ENCODE results near the gene CCDC71. TPM values are rescaled to one million over a fixed set of nuclear protein-coding genes. Genes with fewer than 3 reads are reported as not detected.

CCDC71 gene
- total and polyA plus RNA-seq, 2 experiments from 2014 or later: 1.9 to 44.2 TPM

- TF ChIP-seq STAT1 (IDR thresholded peaks at IDR 0.05; ENCODE audit: unreplicated experiment): no peak
These were observed 4.2 kb downstream of the CCDC71 start (continued) for GRCh38 chr3:49161808-49162530.

DNA sequence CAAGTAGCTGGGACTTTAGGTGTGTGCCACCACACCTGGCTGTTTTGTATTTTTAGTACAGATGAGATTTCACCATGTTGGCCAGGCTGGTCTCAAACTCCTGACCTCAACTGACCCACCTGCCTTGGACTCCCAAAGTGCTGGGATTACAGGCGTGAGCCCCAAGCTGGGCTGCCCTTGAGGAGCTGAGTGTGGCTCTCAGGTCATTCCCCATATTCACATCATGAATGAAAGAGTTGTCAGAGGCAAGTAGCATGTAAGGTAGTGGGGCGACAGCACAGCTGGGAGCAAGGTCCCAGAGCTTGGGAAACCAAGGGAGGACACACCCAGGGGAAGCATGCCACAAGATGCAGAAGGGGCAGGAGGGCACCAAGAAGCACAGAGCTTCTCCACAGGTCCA is 4.9 kb downstream of the CCDC71 start:
- H4K20me1 ChIP-seq (replicated peaks; ENCODE audit: insufficient read depth): peaks cover 10% of the 10 kb centered on the region
- Mint-ChIP-seq H3K36me3 (ENCODE audit: low read depth) (peaks cover 26% of the 10 kb centered on the region), H3K27ac (no peak overlapping the region)

More for the DNA sequence above, 4.9 kb downstream of the CCDC71 start:
- Histone ChIP-seq H3K27ac (ENCODE audit: low read depth) (no peak overlapping the region), H2AFZ (no peak overlapping the region), H3K4me3 (no peak overlapping the region), H3K4me2 (no peak overlapping the region), H3K27me3 (ENCODE audit: insufficient read depth) (no peaks in the 10 kb centered on the region), H3K36me3 (ENCODE audit: insufficient read depth) (no peaks in the 10 kb centered on the region; the same call in 1 of the 2 replicates), H3K79me2 (replicated peaks; ENCODE audit: insufficient read depth) (peaks cover 18% of the 10 kb centered on the region), H3F3A (replicated peaks; ENCODE audit: low read depth) (peaks cover 11% of the 10 kb centered on the region), H3K9me2 (ENCODE audit: insufficient read depth) (no peaks in the 10 kb centered on the region), H3K4me1 (ENCODE audit: insufficient read depth) (peaks cover 9% of the 10 kb centered on the region)
- H3K27me3 Mint-ChIP-seq (ENCODE audit: insufficient read depth, low read depth, poor library complexity): peaks cover 4% of the 10 kb centered on the region
- peaks cover 9% of the 10 kb centered on the region for H3K4me1 Mint-ChIP-seq
- DNase-seq (ENCODE audit: low spot score): no peak
- ATAC-seq: no peak
- TF ChIP-seq, protein P1, sequence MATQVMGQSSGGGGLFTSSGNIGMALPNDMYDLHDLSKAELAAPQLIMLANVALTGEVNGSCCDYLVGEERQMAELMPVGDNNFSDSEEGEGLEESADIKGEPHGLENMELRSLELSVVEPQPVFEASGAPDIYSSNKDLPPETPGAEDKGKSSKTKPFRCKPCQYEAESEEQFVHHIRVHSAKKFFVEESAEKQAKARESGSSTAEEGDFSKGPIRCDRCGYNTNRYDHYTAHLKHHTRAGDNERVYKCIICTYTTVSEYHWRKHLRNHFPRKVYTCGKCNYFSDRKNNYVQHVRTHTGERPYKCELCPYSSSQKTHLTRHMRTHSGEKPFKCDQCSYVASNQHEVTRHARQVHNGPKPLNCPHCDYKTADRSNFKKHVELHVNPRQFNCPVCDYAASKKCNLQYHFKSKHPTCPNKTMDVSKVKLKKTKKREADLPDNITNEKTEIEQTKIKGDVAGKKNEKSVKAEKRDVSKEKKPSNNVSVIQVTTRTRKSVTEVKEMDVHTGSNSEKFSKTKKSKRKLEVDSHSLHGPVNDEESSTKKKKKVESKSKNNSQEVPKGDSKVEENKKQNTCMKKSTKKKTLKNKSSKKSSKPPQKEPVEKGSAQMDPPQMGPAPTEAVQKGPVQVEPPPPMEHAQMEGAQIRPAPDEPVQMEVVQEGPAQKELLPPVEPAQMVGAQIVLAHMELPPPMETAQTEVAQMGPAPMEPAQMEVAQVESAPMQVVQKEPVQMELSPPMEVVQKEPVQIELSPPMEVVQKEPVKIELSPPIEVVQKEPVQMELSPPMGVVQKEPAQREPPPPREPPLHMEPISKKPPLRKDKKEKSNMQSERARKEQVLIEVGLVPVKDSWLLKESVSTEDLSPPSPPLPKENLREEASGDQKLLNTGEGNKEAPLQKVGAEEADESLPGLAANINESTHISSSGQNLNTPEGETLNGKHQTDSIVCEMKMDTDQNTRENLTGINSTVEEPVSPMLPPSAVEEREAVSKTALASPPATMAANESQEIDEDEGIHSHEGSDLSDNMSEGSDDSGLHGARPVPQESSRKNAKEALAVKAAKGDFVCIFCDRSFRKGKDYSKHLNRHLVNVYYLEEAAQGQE (IDR thresholded peaks at IDR 0.05; ENCODE audit: unreplicated experiment): no peak
- no peak for TF ChIP-seq NANOG (IDR thresholded peaks at IDR 0.05; ENCODE audit: borderline replicate concordance)
- no peak for TF ChIP-seq ZNF331 (CRISPR knock-in tag; IDR thresholded peaks at IDR 0.05; ENCODE audit: low read depth)
- TF ChIP-seq EZH2phosphoT487 (IDR thresholded peaks at IDR 0.05; ENCODE audit: unreplicated experiment): no peak
- TF ChIP-seq, protein P2, sequence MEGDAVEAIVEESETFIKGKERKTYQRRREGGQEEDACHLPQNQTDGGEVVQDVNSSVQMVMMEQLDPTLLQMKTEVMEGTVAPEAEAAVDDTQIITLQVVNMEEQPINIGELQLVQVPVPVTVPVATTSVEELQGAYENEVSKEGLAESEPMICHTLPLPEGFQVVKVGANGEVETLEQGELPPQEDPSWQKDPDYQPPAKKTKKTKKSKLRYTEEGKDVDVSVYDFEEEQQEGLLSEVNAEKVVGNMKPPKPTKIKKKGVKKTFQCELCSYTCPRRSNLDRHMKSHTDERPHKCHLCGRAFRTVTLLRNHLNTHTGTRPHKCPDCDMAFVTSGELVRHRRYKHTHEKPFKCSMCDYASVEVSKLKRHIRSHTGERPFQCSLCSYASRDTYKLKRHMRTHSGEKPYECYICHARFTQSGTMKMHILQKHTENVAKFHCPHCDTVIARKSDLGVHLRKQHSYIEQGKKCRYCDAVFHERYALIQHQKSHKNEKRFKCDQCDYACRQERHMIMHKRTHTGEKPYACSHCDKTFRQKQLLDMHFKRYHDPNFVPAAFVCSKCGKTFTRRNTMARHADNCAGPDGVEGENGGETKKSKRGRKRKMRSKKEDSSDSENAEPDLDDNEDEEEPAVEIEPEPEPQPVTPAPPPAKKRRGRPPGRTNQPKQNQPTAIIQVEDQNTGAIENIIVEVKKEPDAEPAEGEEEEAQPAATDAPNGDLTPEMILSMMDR (conservative IDR thresholded peaks at IDR 0.05; ENCODE audit: low read depth in 2 of 2): no peak
- no peak for TF ChIP-seq EZH2 (IDR thresholded peaks at IDR 0.05; ENCODE audit: low read depth, unreplicated experiment)
- TF ChIP-seq JUNB (IDR thresholded peaks at IDR 0.05; ENCODE audit: unreplicated experiment): no peak
- TF ChIP-seq POLR2AphosphoS5 (IDR thresholded peaks at IDR 0.05; ENCODE audit: low read depth): no peak
- no peak for TF ChIP-seq ZNF114 (CRISPR knock-in tag; IDR thresholded peaks at IDR 0.05)
- TF ChIP-seq ETS1 (IDR thresholded peaks at IDR 0.05): no peak
- TF ChIP-seq CREB1 (CRISPR knock-in tag; IDR thresholded peaks at IDR 0.05; ENCODE audit: low read depth): no peak
- no peak for TF ChIP-seq STAT1 (IDR thresholded peaks at IDR 0.05; ENCODE audit: unreplicated experiment)
- TF ChIP-seq, protein P3, sequence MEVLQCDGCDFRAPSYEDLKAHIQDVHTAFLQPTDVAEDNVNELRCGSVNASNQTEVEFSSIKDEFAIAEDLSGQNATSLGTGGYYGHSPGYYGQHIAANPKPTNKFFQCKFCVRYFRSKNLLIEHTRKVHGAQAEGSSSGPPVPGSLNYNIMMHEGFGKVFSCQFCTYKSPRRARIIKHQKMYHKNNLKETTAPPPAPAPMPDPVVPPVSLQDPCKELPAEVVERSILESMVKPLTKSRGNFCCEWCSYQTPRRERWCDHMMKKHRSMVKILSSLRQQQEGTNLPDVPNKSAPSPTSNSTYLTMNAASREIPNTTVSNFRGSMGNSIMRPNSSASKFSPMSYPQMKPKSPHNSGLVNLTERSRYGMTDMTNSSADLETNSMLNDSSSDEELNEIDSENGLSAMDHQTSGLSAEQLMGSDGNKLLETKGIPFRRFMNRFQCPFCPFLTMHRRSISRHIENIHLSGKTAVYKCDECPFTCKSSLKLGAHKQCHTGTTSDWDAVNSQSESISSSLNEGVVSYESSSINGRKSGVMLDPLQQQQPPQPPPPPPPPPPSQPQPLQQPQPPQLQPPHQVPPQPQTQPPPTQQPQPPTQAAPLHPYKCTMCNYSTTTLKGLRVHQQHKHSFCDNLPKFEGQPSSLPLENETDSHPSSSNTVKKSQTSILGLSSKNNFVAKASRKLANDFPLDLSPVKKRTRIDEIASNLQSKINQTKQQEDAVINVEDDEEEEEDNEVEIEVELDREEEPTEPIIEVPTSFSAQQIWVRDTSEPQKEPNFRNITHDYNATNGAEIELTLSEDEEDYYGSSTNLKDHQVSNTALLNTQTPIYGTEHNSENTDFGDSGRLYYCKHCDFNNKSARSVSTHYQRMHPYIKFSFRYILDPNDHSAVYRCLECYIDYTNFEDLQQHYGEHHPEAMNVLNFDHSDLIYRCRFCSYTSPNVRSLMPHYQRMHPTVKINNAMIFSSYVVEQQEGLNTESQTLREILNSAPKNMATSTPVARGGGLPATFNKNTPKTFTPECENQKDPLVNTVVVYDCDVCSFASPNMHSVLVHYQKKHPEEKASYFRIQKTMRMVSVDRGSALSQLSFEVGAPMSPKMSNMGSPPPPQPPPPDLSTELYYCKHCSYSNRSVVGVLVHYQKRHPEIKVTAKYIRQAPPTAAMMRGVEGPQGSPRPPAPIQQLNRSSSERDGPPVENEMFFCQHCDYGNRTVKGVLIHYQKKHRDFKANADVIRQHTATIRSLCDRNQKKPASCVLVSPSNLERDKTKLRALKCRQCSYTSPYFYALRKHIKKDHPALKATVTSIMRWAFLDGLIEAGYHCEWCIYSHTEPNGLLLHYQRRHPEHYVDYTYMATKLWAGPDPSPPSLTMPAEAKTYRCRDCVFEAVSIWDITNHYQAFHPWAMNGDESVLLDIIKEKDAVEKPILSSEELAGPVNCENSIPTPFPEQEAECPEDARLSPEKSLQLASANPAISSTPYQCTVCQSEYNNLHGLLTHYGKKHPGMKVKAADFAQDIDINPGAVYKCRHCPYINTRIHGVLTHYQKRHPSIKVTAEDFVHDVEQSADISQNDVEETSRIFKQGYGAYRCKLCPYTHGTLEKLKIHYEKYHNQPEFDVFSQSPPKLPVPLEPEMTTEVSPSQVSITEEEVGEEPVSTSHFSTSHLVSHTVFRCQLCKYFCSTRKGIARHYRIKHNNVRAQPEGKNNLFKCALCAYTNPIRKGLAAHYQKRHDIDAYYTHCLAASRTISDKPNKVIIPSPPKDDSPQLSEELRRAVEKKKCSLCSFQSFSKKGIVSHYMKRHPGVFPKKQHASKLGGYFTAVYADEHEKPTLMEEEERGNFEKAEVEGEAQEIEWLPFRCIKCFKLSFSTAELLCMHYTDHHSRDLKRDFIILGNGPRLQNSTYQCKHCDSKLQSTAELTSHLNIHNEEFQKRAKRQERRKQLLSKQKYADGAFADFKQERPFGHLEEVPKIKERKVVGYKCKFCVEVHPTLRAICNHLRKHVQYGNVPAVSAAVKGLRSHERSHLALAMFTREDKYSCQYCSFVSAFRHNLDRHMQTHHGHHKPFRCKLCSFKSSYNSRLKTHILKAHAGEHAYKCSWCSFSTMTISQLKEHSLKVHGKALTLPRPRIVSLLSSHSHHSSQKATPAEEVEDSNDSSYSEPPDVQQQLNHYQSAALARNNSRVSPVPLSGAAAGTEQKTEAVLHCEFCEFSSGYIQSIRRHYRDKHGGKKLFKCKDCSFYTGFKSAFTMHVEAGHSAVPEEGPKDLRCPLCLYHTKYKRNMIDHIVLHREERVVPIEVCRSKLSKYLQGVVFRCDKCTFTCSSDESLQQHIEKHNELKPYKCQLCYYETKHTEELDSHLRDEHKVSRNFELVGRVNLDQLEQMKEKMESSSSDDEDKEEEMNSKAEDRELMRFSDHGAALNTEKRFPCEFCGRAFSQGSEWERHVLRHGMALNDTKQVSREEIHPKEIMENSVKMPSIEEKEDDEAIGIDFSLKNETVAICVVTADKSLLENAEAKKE (CRISPR knock-in tag; IDR thresholded peaks at IDR 0.05): no peak
- H3K4me3 Mint-ChIP-seq: no peak overlapping the region
- H3K9me3 Mint-ChIP-seq: no peaks in the 10 kb centered on the region

Measured in GM23338 (cell line).